ENCODE data around the gene MYL10. TPM values are rescaled to one million over a fixed set of nuclear protein-coding genes. Genes with fewer than 3 reads are reported as not detected.

The MYL10 gene
- polyA plus RNA-seq, 2 of the 4 experiments (the other 2 are of a cell fraction), result not detected

DNA sequence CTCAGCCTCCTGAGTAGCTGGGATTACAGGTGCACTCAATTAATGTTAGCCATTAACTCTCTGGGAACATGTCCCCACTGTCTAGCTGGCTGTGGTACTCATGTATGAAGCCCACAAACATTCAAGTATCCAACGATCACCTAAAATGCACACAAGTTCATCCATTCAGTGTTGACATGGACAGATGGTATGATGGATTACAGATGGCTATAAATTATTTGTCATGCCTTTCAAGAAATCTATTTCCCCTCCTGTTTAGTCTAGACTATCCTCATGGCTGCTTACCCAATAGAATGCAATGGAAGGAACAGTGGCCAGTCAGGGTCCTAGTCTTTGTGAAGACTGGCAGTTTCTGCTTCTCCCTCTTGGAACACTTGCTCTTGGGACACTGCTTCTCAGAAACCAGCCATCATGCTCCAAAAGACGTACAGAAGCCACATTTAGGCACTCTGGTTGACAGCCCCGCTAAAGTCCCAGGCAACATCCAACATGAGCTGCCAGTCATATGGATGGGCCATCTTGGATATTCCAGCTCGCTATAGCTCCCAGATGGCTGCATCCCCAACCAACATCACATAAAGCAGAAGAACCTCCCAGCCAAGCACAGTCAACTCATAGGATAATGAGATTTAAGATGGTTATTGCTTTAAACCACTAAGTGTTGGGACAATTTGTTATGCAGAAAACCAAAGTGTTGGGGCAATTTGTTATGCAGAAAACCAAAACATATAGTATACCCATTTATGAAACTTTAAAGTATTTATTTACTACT is 33.1 kb downstream of the MYL10 start:
- H3K4me2 ChIP-seq, result no peak overlapping the region
- ATAC-seq, result no peak
- H3K27ac ChIP-seq, result no peak overlapping the region
- 29% methylated on average over 4 of the region's 4 CpGs for WGBS (ENCODE audit: missing lambda C conversion rate)
- no peak for DNase-seq (ENCODE audit: low read depth in 1 of 2, low spot score in 1 of 2)
- no peak for FAIRE-seq
- no peak overlapping the region for H3K4me3 ChIP-seq
- ChIA-PET CTCF (interaction anchor here (0.9 to 1.6 kb wide), 4 partner anchors 11 to 118 kb away, joined by 3 to 4 read pairs (median 3); no protein-coding TSS in a partner anchor), POLR2A (no interaction called here)
- H3K4me1 ChIP-seq, result no peaks in the 10 kb centered on the region
- no peaks in the 10 kb centered on the region for H3K9me3 ChIP-seq
- no peak for TF ChIP-seq CEBPB (IDR thresholded peaks at IDR 0.05)
- no peak for TF ChIP-seq NFE2L2 (conservative IDR thresholded peaks at IDR 0.05; ENCODE audit: low read length)
- TF ChIP-seq ESRRA (IDR thresholded peaks at IDR 0.05; ENCODE audit: borderline replicate concordance, low read length), result no peak
- TF ChIP-seq RFX5 (IDR thresholded peaks at IDR 0.05), result no peak
- no peak for TF ChIP-seq CHD4 (IDR thresholded peaks at IDR 0.05; ENCODE audit: borderline replicate concordance)
- TF ChIP-seq KDM1A (IDR thresholded peaks at IDR 0.05; ENCODE audit: low read depth), result no peak
- no peak for TF ChIP-seq CBX2 (IDR thresholded peaks at IDR 0.05; ENCODE audit: borderline replicate concordance, low read depth)
- no peak for TF ChIP-seq RAD21 (conservative IDR thresholded peaks at IDR 0.05 in 1 of 2, IDR thresholded peaks at IDR 0.05 in 1 of 2)

DNA sequence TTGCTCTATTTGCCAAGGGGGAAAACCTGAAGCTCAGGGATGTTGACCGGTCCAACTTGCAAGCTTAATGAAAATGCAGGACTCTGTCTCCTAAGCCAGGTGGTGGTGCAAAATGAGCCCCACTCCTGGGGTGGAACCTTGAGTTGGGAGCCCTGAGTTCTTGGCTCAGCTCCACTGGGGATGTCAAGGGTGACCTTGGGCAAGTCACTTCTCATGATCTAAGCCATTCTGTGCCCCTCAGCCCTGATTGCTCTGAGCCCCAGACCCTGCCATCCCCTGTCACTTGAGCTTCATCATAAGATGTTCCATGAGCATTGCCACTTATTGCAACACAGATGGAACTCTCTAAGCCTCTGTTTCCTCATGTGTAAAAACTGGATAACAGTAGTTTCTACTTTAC is 33.9 kb downstream of the MYL10 start:
- FAIRE-seq, result no peak
- 55% methylated on average over 1 of the region's 1 CpG for WGBS (ENCODE audit: missing lambda C conversion rate)
- Histone ChIP-seq H3K9me3 (no peaks in the 10 kb centered on the region), H3K27ac (no peak overlapping the region), H3K4me1 (no peaks in the 10 kb centered on the region), H3K4me3 (no peak overlapping the region), H3K4me2 (no peak overlapping the region)
- ChIA-PET POLR2A (no interaction called here), CTCF (interaction anchor here (0.9 to 1.6 kb wide), 3 partner anchors 53 to 119 kb away, joined by 3 to 4 read pairs (median 3); no protein-coding TSS in a partner anchor)
- TF ChIP-seq RFX5 (IDR thresholded peaks at IDR 0.05), result no peak
- TF ChIP-seq TP53 (CRISPR knock-in tag; IDR thresholded peaks at IDR 0.05), result no peak
- no peak for TF ChIP-seq FOSL2 (IDR thresholded peaks at IDR 0.05)
- no peak for TF ChIP-seq FOSL2 (CRISPR knock-in tag; IDR thresholded peaks at IDR 0.05)
- TF ChIP-seq SMC3 (IDR thresholded peaks at IDR 0.05), result no peak
- TF ChIP-seq HOXB5 (CRISPR knock-in tag; IDR thresholded peaks at IDR 0.05), result no peak
- TF ChIP-seq CHD4 (IDR thresholded peaks at IDR 0.05; ENCODE audit: borderline replicate concordance), result no peak
- TF ChIP-seq KDM1A (IDR thresholded peaks at IDR 0.05; ENCODE audit: low read depth), result no peak
- no peak for TF ChIP-seq HOXB13 (CRISPR knock-in tag; IDR thresholded peaks at IDR 0.05; ENCODE audit: low read depth)
- TF ChIP-seq, protein P1, sequence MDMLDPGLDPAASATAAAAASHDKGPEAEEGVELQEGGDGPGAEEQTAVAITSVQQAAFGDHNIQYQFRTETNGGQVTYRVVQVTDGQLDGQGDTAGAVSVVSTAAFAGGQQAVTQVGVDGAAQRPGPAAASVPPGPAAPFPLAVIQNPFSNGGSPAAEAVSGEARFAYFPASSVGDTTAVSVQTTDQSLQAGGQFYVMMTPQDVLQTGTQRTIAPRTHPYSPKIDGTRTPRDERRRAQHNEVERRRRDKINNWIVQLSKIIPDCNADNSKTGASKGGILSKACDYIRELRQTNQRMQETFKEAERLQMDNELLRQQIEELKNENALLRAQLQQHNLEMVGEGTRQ (IDR thresholded peaks at IDR 0.05), result no peak
- TF ChIP-seq HDAC2 (IDR thresholded peaks at IDR 0.05), result no peak
- no peak for TF ChIP-seq SREBF2 (IDR thresholded peaks at IDR 0.05)
- no peak for TF ChIP-seq JUNB (IDR thresholded peaks at IDR 0.05)
- no peak for TF ChIP-seq EHMT2 (IDR thresholded peaks at IDR 0.05; ENCODE audit: low read depth)
- no peak for TF ChIP-seq NPAS2 (CRISPR knock-in tag; IDR thresholded peaks at IDR 0.05; ENCODE audit: borderline replicate concordance)
- no peak for TF ChIP-seq MAZ (IDR thresholded peaks at IDR 0.05; ENCODE audit: borderline replicate concordance, low read depth, low read length)
- TF ChIP-seq RARB (CRISPR knock-in tag; IDR thresholded peaks at IDR 0.05), result no peak
- no peak for TF ChIP-seq POLR2AphosphoS2 (conservative IDR thresholded peaks at IDR 0.05; ENCODE audit: low read length)
- TF ChIP-seq CBX8 (IDR thresholded peaks at IDR 0.05), result no peak
- no peak for TF ChIP-seq JUN (IDR thresholded peaks at IDR 0.05)
- no peak for ATAC-seq
- DNase-seq (ENCODE audit: low read depth in 1 of 2, low spot score in 1 of 2), result no peak

DNA sequence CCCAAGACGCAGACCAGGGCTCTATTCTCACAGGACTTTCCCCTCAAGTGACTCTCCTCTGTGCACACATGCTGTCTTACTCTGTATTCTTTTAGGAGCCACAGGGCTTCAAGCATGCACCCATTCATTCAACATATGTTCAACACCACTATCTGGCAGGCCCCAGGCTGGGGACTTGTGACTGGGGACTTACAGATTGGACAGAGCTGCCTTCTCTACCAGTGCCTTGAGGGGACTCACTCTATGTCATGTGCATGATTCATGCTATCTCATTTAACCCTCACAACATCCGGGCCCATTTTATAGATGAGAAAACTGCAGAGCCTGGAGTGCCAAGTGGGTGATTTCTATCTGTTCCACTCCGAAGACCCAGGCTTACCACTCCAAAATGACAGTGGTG is 34.3 kb downstream of the MYL10 start:
- POLR2A ChIA-PET, result no interaction called here
- Histone ChIP-seq H3K4me3 (no peak overlapping the region), H3K4me2 (no peak overlapping the region), H3K4me1 (no peaks in the 10 kb centered on the region), H3K9me3 (no peaks in the 10 kb centered on the region), H3K27ac (no peak overlapping the region)
- WGBS (ENCODE audit: missing lambda C conversion rate), result 50% methylated on average over 3 of the region's 3 CpGs
- TF ChIP-seq NFE2L2 (conservative IDR thresholded peaks at IDR 0.05; ENCODE audit: low read length) (no peak), JUN (IDR thresholded peaks at IDR 0.05) (no peak), RNF2 (IDR thresholded peaks at IDR 0.05; ENCODE audit: borderline replicate concordance, low read depth) (no peak), HOXA7 (CRISPR knock-in tag; IDR thresholded peaks at IDR 0.05) (no peak), NPAS2 (CRISPR knock-in tag; IDR thresholded peaks at IDR 0.05; ENCODE audit: borderline replicate concordance) (no peak), RAD21 (conservative IDR thresholded peaks at IDR 0.05 in 1 of 2, IDR thresholded peaks at IDR 0.05 in 1 of 2) (no peak), SREBF2 (IDR thresholded peaks at IDR 0.05) (no peak), EHF (CRISPR knock-in tag; IDR thresholded peaks at IDR 0.05) (no peak)
- ATAC-seq (peak in 1 of 2 experiments; percentile 53; a peak in 1 of 6 replicates), DNase-seq (ENCODE audit: low read depth in 1 of 2, low spot score in 1 of 2) (no peak), FAIRE-seq (no peak)
- CTCF ChIA-PET, result interaction anchor here (0.9 to 1.6 kb wide), 3 partner anchors 53 to 120 kb away, joined by 3 to 4 read pairs (median 3); no protein-coding TSS in a partner anchor

All from A549 (cell line).